NCI-H2107 treated with DMSO at 0.1 percent for 48 hours (cell line): ENCODE data around the gene PHF19.

Experiments
- DNase-seq: peaks from one replicate; lab custom pipeline; 2025; ENCODE audit not compliant: unreplicated experiment; lab: John Stamatoyannopoulos, UW

PHF19 gene

DNA sequence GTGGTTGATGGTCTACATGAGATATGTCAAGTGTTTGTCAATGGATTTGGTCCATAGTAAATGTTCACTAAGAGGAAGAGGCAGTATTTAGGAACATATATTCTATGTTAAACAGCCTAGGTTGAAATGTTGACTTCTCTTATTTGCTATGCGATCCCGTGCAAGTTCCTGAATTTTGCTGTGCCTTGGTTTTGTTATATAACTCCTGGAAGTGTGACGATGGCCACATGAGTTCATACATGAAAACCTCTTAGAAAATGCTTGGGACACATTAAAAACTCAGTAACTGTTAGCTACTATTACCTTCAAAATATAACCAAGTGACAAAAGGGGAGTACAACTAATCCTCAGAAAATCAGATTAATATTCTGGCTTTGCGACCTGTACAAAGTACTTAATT lies 61.9 kb downstream of the PHF19 start:
- DNase-seq: no peak

DNA sequence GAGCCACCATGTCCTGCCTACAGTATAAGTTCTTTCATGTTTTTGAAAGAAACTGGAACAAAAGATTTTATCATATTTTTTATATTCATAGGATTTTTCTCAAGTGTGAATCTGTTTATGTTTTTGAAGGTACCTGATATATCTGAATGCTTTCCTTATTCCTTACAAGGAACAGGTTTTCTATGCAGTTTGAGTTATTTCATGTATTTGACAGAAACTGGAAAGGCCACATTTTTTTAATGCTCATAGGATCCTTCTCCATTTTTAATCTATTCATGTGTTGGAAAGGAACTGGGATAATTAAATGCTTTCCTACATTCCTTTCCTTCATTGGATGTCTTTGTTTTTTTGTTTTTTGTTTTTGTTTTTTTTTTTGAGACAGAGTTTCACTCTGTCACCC lies 68.1 kb downstream of the PHF19 start:
- no peak for DNase-seq

DNA sequence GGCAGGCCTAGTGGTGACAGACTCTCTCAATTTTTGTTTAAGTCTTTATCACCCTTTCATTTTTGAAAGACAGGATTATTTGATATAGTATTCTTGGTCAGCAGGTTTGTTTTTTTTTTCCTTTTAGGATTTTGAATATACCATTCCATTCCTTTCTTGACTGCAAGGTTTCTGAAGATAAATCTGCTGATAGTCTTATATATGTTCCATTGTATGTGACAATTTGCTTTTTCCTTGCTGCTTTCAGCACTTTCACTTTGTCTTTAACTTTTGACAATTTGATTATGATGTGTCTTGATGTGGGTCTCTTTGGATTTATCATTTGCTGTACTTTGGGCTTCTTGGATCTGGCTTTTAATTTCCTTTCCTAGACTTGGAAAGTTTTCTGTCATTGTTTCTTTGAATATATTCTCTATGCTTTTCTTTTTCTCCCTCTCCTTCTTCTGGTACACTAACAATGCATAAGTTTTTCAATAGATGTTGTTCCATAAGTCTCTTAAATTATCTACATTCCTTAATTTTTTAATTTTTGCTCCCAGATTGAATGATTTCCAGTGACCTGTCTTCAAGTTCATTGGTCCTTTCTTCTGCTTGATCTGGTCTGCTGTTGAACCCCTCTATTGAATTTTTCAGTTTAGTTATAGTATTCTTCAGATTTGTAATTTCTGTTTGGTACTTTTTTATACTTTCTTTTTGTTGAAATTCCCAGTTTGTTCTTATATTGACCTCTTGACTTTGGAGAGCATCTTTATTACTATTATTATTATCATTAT lies 69.2 kb downstream of the PHF19 start:
- no peak for DNase-seq
